ENCODE results near the gene UBAP2. TPM values are rescaled to one million over a fixed set of nuclear protein-coding genes. Genes with fewer than 3 reads are reported as not detected.

The UBAP2 gene
- total and polyA plus RNA-seq, 2 donors (not counting 3 experiments of a cell fraction or from before 2014, with no cell fraction given) = 43.2 to 55.8 TPM

- H2AFZ ChIP-seq (ENCODE audit: low read depth, low read length) = no peak overlapping the region
- POLR2A ChIA-PET = no interaction called here
- DNase-seq (ENCODE audit: low read depth, low spot score) (no peak), FAIRE-seq (no peak)
- CTCF ChIA-PET = no interaction called here
- H3K4me3 ChIP-seq (replicated peaks in 1 of 3; ENCODE audit: insufficient read depth in 1 of 3, low read depth in 1 of 3, low read length in 3 of 3) = no peak overlapping the region
- no peak overlapping the region for H3K9ac ChIP-seq (replicated peaks; ENCODE audit: extremely low read depth, insufficient read depth, low read length)
- no peaks in the 10 kb centered on the region for H3K4me1 ChIP-seq (ENCODE audit: control insufficient read depth, extremely low read depth, insufficient read depth, low read length)
- no TSS peak for BruUV-seq (replicated peaks)
- no peak overlapping the region for H3K4me2 ChIP-seq (ENCODE audit: insufficient read depth, low read length)
- peaks cover 0 to 3% of the 10 kb centered on the region in 2 experiments for H3K36me3 ChIP-seq (ENCODE audit: control insufficient read depth in 2 of 2, extremely low read depth in 1 of 2, insufficient read depth in 2 of 2, low read length in 2 of 2)
- H3K79me2 ChIP-seq (ENCODE audit: control insufficient read depth, insufficient read depth, low read length) = peaks cover 86% of the 10 kb centered on the region
- intact Hi-C loops (cut with micrococcal nuclease) = no loop called here
- H3K27ac ChIP-seq (ENCODE audit: insufficient read depth, low read depth, low read length) = no peak overlapping the region
- H3K27me3 ChIP-seq (ENCODE audit: control insufficient read depth in 2 of 2, insufficient read depth in 2 of 2, low read length in 2 of 2) = no peaks in the 10 kb centered on the region
- no peaks in the 10 kb centered on the region for H3K9me1 ChIP-seq (replicated peaks; ENCODE audit: control insufficient read depth, extremely low read depth, insufficient read depth, low read length)
- TF ChIP-seq POLR2A (IDR thresholded peaks at IDR 0.05; ENCODE audit: low read depth, low read length) = no peak
- TF ChIP-seq GATA2 (IDR thresholded peaks at IDR 0.05; ENCODE audit: insufficient read depth, insufficient read length, low read depth, low read length) = no peak
- no peak for TF ChIP-seq MYC (IDR thresholded peaks at IDR 0.05; ENCODE audit: low read depth, low read length)
- TF ChIP-seq JUN (IDR thresholded peaks at IDR 0.05; ENCODE audit: borderline replicate concordance, insufficient read depth, insufficient read length, low read depth) = no peak
- no peak for TF ChIP-seq MAX (IDR thresholded peaks at IDR 0.05; ENCODE audit: insufficient read depth, insufficient read length)
- no peak for TF ChIP-seq FOS (IDR thresholded peaks at IDR 0.05; ENCODE audit: borderline replicate concordance, insufficient read depth, low read length)
- no peak for TF ChIP-seq EZH2 (IDR thresholded peaks at IDR 0.05; ENCODE audit: borderline replicate concordance, low read depth, low read length, severe bottlenecking)
- no peak for TF ChIP-seq POLR2AphosphoS5 (IDR thresholded peaks at IDR 0.05; ENCODE audit: insufficient read depth, low read depth, low read length)
- no peak for TF ChIP-seq CTCF (IDR thresholded peaks at IDR 0.05; ENCODE audit: extremely low read depth in 1 of 2, insufficient read depth in 1 of 2, low read depth in 1 of 2, low read length in 2 of 2)
- H3K9me3 ChIP-seq (replicated peaks; ENCODE audit: control insufficient read depth, insufficient read depth, low read length) = no peaks in the 10 kb centered on the region
- dilution Hi-C loops (cut with MboI; ENCODE audit: extremely low pct_ligation_motif_present, low sequenced_read_pairs) = no loop called here
- H4K20me1 ChIP-seq (replicated peaks; ENCODE audit: control insufficient read depth, extremely low read depth, insufficient read depth, low read length) = no peaks in the 10 kb centered on the region
Measured at GRCh38 chr9:34032631-34033030, 16.1 kb downstream of the UBAP2 start.

Data from endothelial cell of umbilical vein (primary cell).